Astrocyte (in vitro differentiated cells and primary cell): ENCODE measurements around the gene CD300A. TPM values are rescaled to one million over a fixed set of nuclear protein-coding genes. Genes with fewer than 3 reads are reported as not detected.

Experiments used
- DNase-seq: peaks from one replicate; pipeline ENCODE4 v3.0.0-alpha.2; 2010; ENCODE audit warnings: low read depth
- FAIRE-seq: peaks from 2 replicates; lab custom pipeline; 2011; peaks lifted over from hg19 to GRCh38; lab: Jason Lieb, UNC
- H2AFZ ChIP-seq: 2 replicates; pipeline ENCODE4 v1.6.0; 2012; ENCODE audit warnings: low read depth, low read length, inconsistent platforms
- H3K27ac ChIP-seq: 2 replicates; pipeline ENCODE4 v1.5.1; 2011; ENCODE audit warnings: low read depth, low read length, inconsistent platforms
- H3K27me3 ChIP-seq: 2 replicates; pipeline ENCODE4 v1.6.0; 2011; ENCODE audit warnings: low read length, inconsistent platforms; ENCODE audit not compliant: insufficient read depth
- H3K36me3 ChIP-seq: 2 replicates; pipeline ENCODE4 v1.5.1; 2011; ENCODE audit warnings: low read length, inconsistent platforms; ENCODE audit not compliant: insufficient read depth
- H3K4me1 ChIP-seq: 2 replicates; pipeline ENCODE4 v1.5.1; 2011; ENCODE audit warnings: low read length, inconsistent platforms; ENCODE audit not compliant: insufficient read depth
- H3K4me2 ChIP-seq: 2 replicates; pipeline ENCODE4 v1.6.0; 2012; ENCODE audit warnings: low read length, inconsistent platforms
- H3K4me3 ChIP-seq: 2 replicates; pipeline ENCODE4 v1.5.1; 2011; ENCODE audit warnings: low read depth, mild to moderate bottlenecking, low read length, inconsistent platforms; ENCODE audit not compliant: insufficient read depth
- H3K79me2 ChIP-seq: 2 replicates; pipeline ENCODE4 v1.6.0; 2012; ENCODE audit warnings: mild to moderate bottlenecking, low read length, inconsistent platforms; ENCODE audit not compliant: insufficient read depth
- H3K9ac ChIP-seq: 2 replicates; pipeline ENCODE4 v1.6.0; 2012; ENCODE audit warnings: mild to moderate bottlenecking, low read length, inconsistent platforms
- H3K9me3 ChIP-seq: 2 replicates; pipeline ENCODE4 v1.5.1; 2012; ENCODE audit warnings: low read depth, mild to moderate bottlenecking, low read length, inconsistent platforms; ENCODE audit not compliant: insufficient read depth
- H4K20me1 ChIP-seq: 2 replicates; pipeline ENCODE4 v1.6.0; 2012; ENCODE audit warnings: low read length, inconsistent platforms; ENCODE audit not compliant: insufficient read depth
- H3K27ac Mint-ChIP-seq: one replicate; pipeline ENCODE4 v1.8.0; 2021; ENCODE audit warnings: mild to moderate bottlenecking, mixed read lengths; ENCODE audit not compliant: unreplicated experiment
- H3K27me3 Mint-ChIP-seq: one replicate; pipeline ENCODE4 v1.8.0; 2021; ENCODE audit warnings: low read depth, mixed read lengths; ENCODE audit not compliant: unreplicated experiment
- H3K36me3 Mint-ChIP-seq: one replicate; pipeline ENCODE4 v1.8.0; 2021; ENCODE audit warnings: low read depth, mixed read lengths; ENCODE audit not compliant: unreplicated experiment
- H3K4me1 Mint-ChIP-seq: one replicate; pipeline ENCODE4 v1.8.0; 2021; ENCODE audit warnings: low read depth, mixed read lengths; ENCODE audit not compliant: unreplicated experiment
- H3K4me3 Mint-ChIP-seq: one replicate; pipeline ENCODE4 v1.8.0; 2021; ENCODE audit warnings: mild to moderate bottlenecking, moderate library complexity, mixed read lengths; ENCODE audit not compliant: unreplicated experiment
- H3K9me3 Mint-ChIP-seq: one replicate; pipeline ENCODE4 v1.8.0; 2021; ENCODE audit warnings: mild to moderate bottlenecking, mixed read lengths; ENCODE audit not compliant: unreplicated experiment
- CTCF ChIP-seq: IDR thresholded peaks from 2 replicates; pipeline ENCODE4 v1.5.1; 2011; ENCODE audit warnings: low read depth, mild to moderate bottlenecking, inconsistent platforms, low read length, moderate library complexity; ENCODE audit not compliant: insufficient read depth
- EZH2 ChIP-seq: IDR thresholded peaks from 2 replicates; pipeline ENCODE4 v1.6.1; 2012; ENCODE audit warnings: mild to moderate bottlenecking, low read length, inconsistent platforms; ENCODE audit not compliant: insufficient read depth
- total RNA-seq: library from RNA; stranded (reverse); gene quantifications from 2 replicates; pipeline ENCODE4 v1.2.1, GENCODE V29; 2021

The CD300A gene
- total RNA-seq, 1 donor from 2014 or later = not detected

GRCh38 chr17:74480290-74480689, 13.9 kb downstream of the CD300A start:
- Histone ChIP-seq H2AFZ (no peak overlapping the region), H3K4me1 (no peaks in the 10 kb centered on the region), H3K27ac (no peak overlapping the region), H4K20me1 (no peaks in the 10 kb centered on the region), H3K27me3 (peaks cover 5% of the 10 kb centered on the region), H3K79me2 (no peaks in the 10 kb centered on the region), H3K4me2 (no peak overlapping the region), H3K9me3 (no peaks in the 10 kb centered on the region), H3K9ac (no peak overlapping the region), H3K36me3 (no peaks in the 10 kb centered on the region), H3K4me3 (no peak overlapping the region)
- no peaks in the 10 kb centered on the region for H3K36me3 Mint-ChIP-seq
- TF ChIP-seq CTCF (no peak), EZH2 (no peak)
- peaks cover 66% of the 10 kb centered on the region for H3K27me3 Mint-ChIP-seq
- no peak overlapping the region for H3K27ac Mint-ChIP-seq
- peaks cover 11% of the 10 kb centered on the region for H3K9me3 Mint-ChIP-seq
- H3K4me3 Mint-ChIP-seq = no peak overlapping the region
- no peaks in the 10 kb centered on the region for H3K4me1 Mint-ChIP-seq
- DNase-seq = no peak
- FAIRE-seq = no peak

GRCh38 chr17:74481621-74482020, 15.2 kb downstream of the CD300A start:
- Histone ChIP-seq H4K20me1 (no peaks in the 10 kb centered on the region), H2AFZ (no peak overlapping the region), H3K9ac (no peak overlapping the region), H3K4me3 (no peak overlapping the region), H3K27ac (no peak overlapping the region), H3K27me3 (peaks cover 5% of the 10 kb centered on the region), H3K36me3 (no peaks in the 10 kb centered on the region), H3K9me3 (no peaks in the 10 kb centered on the region), H3K4me2 (no peak overlapping the region), H3K4me1 (no peaks in the 10 kb centered on the region), H3K79me2 (no peaks in the 10 kb centered on the region)
- H3K27ac Mint-ChIP-seq = no peak overlapping the region
- peaks cover 1% of the 10 kb centered on the region for H3K9me3 Mint-ChIP-seq
- TF ChIP-seq CTCF (no peak), EZH2 (no peak)
- H3K36me3 Mint-ChIP-seq = no peaks in the 10 kb centered on the region
- DNase-seq (no peak), FAIRE-seq (no peak)
- H3K4me1 Mint-ChIP-seq = no peaks in the 10 kb centered on the region
- H3K4me3 Mint-ChIP-seq = no peak overlapping the region
- peaks cover 69% of the 10 kb centered on the region for H3K27me3 Mint-ChIP-seq

GRCh38 chr17:74484066-74484465, 17.6 kb downstream of the CD300A start:
- no peak for FAIRE-seq

More at GRCh38 chr17:74484066-74484465, 17.6 kb downstream of the CD300A start:
- Mint-ChIP-seq H3K27ac (no peak overlapping the region), H3K36me3 (no peaks in the 10 kb centered on the region), H3K27me3 (peaks cover 62% of the 10 kb centered on the region), H3K4me1 (no peaks in the 10 kb centered on the region), H3K4me3 (no peak overlapping the region), H3K9me3 (peaks cover 2% of the 10 kb centered on the region)
- Histone ChIP-seq H3K4me2 (no peak overlapping the region), H2AFZ (no peak overlapping the region), H3K4me1 (no peaks in the 10 kb centered on the region), H3K27me3 (peaks cover 3% of the 10 kb centered on the region), H3K4me3 (no peak overlapping the region), H3K27ac (no peak overlapping the region), H3K36me3 (no peaks in the 10 kb centered on the region), H3K79me2 (no peaks in the 10 kb centered on the region), H3K9ac (no peak overlapping the region), H4K20me1 (no peaks in the 10 kb centered on the region), H3K9me3 (no peaks in the 10 kb centered on the region)
- no peak for DNase-seq
- no peak for TF ChIP-seq EZH2
- TF ChIP-seq CTCF = no peak
